Endothelial cell of umbilical vein (primary cell): ENCODE measurements around the gene F2RL2. TPM values are rescaled to one million over a fixed set of nuclear protein-coding genes. Genes with fewer than 3 reads are reported as not detected.

Experiments used
- BruUV-seq: library from RNA; stranded (reverse); fragments of 400-500 nt; replicated peaks from 2 replicates; lab custom pipeline; 2021; lab: Mats Ljungman, UMichigan
- CTCF ChIA-PET: fragments of 300-600, 350-600 bp; sonication (Branson Sonifier 250); formaldehyde crosslinking; loops from one replicate; lab custom pipeline; 2021; ENCODE audit warnings: antibody characterized with exemption, inconsistent platforms; lab: Charles Lee
- POLR2A ChIA-PET: fragments of 300-600, 350-600 bp; sonication (Branson Sonifier 250); formaldehyde crosslinking; loops from one replicate; lab custom pipeline; 2021; ENCODE audit warnings: antibody characterized with exemption, inconsistent platforms; lab: Charles Lee
- DNase-seq: peaks from one replicate; pipeline ENCODE4 v3.0.0-alpha.2; 2011; ENCODE audit warnings: low read depth, low spot score
- FAIRE-seq: peaks from 2 replicates; lab custom pipeline; 2011; peaks lifted over from hg19 to GRCh38; lab: Jason Lieb, UNC
- H2AFZ ChIP-seq: 2 replicates; pipeline ENCODE4 v1.6.0; 2012; ENCODE audit warnings: low read depth, low read length, control low read depth, inconsistent platforms
- H3K27ac ChIP-seq: 2 replicates; pipeline ENCODE4 v1.5.1; 2011; ENCODE audit warnings: low read depth, mild to moderate bottlenecking, control low read depth, low read length, moderate library complexity; ENCODE audit not compliant: insufficient read depth
- H3K27me3 ChIP-seq, 2 experiments: 2 replicates each; pipeline versions ENCODE4 v1.6.0 to v1.6.1; 2011; ENCODE audit warnings: low read length in 2 of 2, mixed read lengths in 1 of 2; ENCODE audit not compliant: control insufficient read depth in 2 of 2, insufficient read depth in 2 of 2
- H3K36me3 ChIP-seq, 2 experiments: 2 replicates in 1 of 2; 3 replicates in 1 of 2; pipeline ENCODE4 v1.5.1; 2011; ENCODE audit warnings: low read length in 2 of 2, mild to moderate bottlenecking in 1 of 2, moderate library complexity in 1 of 2; ENCODE audit not compliant: control insufficient read depth in 2 of 2, insufficient read depth in 2 of 2; ENCODE audit errors: extremely low read depth in 1 of 2
- H3K4me1 ChIP-seq: 3 replicates; pipeline ENCODE4 v1.5.1; 2011; ENCODE audit warnings: mild to moderate bottlenecking, low read length; ENCODE audit not compliant: control insufficient read depth, insufficient read depth; ENCODE audit errors: extremely low read depth
- H3K4me2 ChIP-seq: 2 replicates; pipeline ENCODE4 v1.6.1; 2011; ENCODE audit warnings: low read length, control low read depth, mixed read lengths; ENCODE audit not compliant: insufficient read depth
- H3K4me3 ChIP-seq, 3 experiments: fragments of 200-600 bp in 1 of 3; sonication (generic), shearing (Covaris generic) in 1 of 3; replicated peaks in 1 of 3; 2 replicates each; pipeline ENCODE4 v1.5.1; 2011 to 2016; ENCODE audit warnings: control low read depth in 3 of 3, low read length in 3 of 3, mild to moderate bottlenecking in 2 of 3, inconsistent platforms in 1 of 3, low read depth in 1 of 3, moderate library complexity in 1 of 3; ENCODE audit not compliant: insufficient read depth in 1 of 3
- H3K79me2 ChIP-seq: 2 replicates; pipeline ENCODE4 v1.6.0; 2012; ENCODE audit warnings: low read length, inconsistent platforms; ENCODE audit not compliant: control insufficient read depth, insufficient read depth
- H3K9ac ChIP-seq: replicated peaks from 2 replicates; pipeline ENCODE3; 2011; ENCODE audit warnings: low read length, control low read depth; ENCODE audit not compliant: insufficient read depth; ENCODE audit errors: extremely low read depth
- H3K9me1 ChIP-seq: replicated peaks from 3 replicates; pipeline ENCODE4 v1.6.0; 2011; ENCODE audit warnings: mild to moderate bottlenecking, low read length; ENCODE audit not compliant: control insufficient read depth, insufficient read depth; ENCODE audit errors: extremely low read depth
- H3K9me3 ChIP-seq: replicated peaks from 2 replicates; pipeline ENCODE4 v1.5.1; 2012; ENCODE audit warnings: low read length, inconsistent platforms; ENCODE audit not compliant: control insufficient read depth, insufficient read depth
- H4K20me1 ChIP-seq: replicated peaks from 2 replicates; pipeline ENCODE3; 2011; ENCODE audit warnings: mild to moderate bottlenecking, low read length; ENCODE audit not compliant: control insufficient read depth, insufficient read depth; ENCODE audit errors: extremely low read depth
- EZH2 ChIP-seq: IDR thresholded peaks from 2 replicates; pipeline ENCODE4 v1.6.1; 2012; ENCODE audit warnings: borderline replicate concordance, low read depth, mild to moderate bottlenecking, moderate library complexity, low read length, inconsistent platforms; ENCODE audit not compliant: severe bottlenecking
- GATA2 ChIP-seq: IDR thresholded peaks from 2 replicates; pipeline ENCODE4 v1.7.0; 2011; ENCODE audit warnings: low read depth, mild to moderate bottlenecking, moderate library complexity, mixed read lengths, low read length; ENCODE audit not compliant: insufficient read length, insufficient read depth
- JUN ChIP-seq: IDR thresholded peaks from 2 replicates; pipeline ENCODE4 v1.6.1; 2011; ENCODE audit warnings: borderline replicate concordance, low read depth; ENCODE audit not compliant: insufficient read length, insufficient read depth
- MAX ChIP-seq: IDR thresholded peaks from 2 replicates; pipeline ENCODE4 v1.6.1; 2011; ENCODE audit not compliant: insufficient read depth, insufficient read length
- MYC ChIP-seq: IDR thresholded peaks from one replicate; pipeline ENCODE4 v1.6.1; 2011; ENCODE audit warnings: mild to moderate bottlenecking, low read depth, low read length
- POLR2A ChIP-seq: IDR thresholded peaks from 2 replicates; pipeline ENCODE4 v1.6.1; 2012; ENCODE audit warnings: low read depth, mild to moderate bottlenecking, control low read depth, low read length
- POLR2AphosphoS5 ChIP-seq: IDR thresholded peaks from 2 replicates; pipeline ENCODE4 v1.6.1; 2012; ENCODE audit warnings: low read depth, mild to moderate bottlenecking, control low read depth, low read length, moderate library complexity; ENCODE audit not compliant: insufficient read depth
- dilution Hi-C: fragments of 300-500 bp; cut with MboI; formaldehyde crosslinking; loops from one replicate; pipeline ENCODE4 v1.15.0; 2019; ENCODE audit warnings: low sequenced_read_pairs; ENCODE audit not compliant: extremely low pct_ligation_motif_present
- intact Hi-C: fragments of 100-400 bp; cut with micrococcal nuclease; formaldehyde crosslinking; loops from one replicate; pipeline ENCODE4 v1.10.0; 2022
- polyA plus RNA-seq, 4 experiments: library from polyadenylated mRNA; depleted of rRNA in 3 of 4; stranded (reverse) in 3 of 4; unstranded in 1 of 4; fragments of >200 nt; gene quantifications; 2 replicates each; pipeline versions ENCODE4 v1.2.1 to v1.2.3, GENCODE V29; 2011 to 2012; ENCODE audit warnings: missing spikeins in 1 of 4
- total RNA-seq: library from RNA; stranded (reverse); gene quantifications from 2 replicates; pipeline ENCODE4 v1.2.3, GENCODE V29; 2021
- TF ChIP-seq, protein P1 (sequence below), 2 donors: IDR thresholded peaks; 1 replicate in 1 of 2; 2 replicates in 1 of 2; pipeline ENCODE4 v1.5.1; 2011; ENCODE audit warnings: low read length in 2 of 2, mild to moderate bottlenecking in 2 of 2, moderate library complexity in 2 of 2, control low read depth in 1 of 2, inconsistent platforms in 1 of 2, low read depth in 1 of 2; ENCODE audit not compliant: insufficient read depth in 1 of 2; ENCODE audit errors: extremely low read depth in 1 of 2

Gene F2RL2
- total and polyA plus RNA-seq, 2 donors (not counting 3 experiments of a cell fraction or from before 2014, with no cell fraction given) = 19.8 to 33.3 TPM

DNA sequence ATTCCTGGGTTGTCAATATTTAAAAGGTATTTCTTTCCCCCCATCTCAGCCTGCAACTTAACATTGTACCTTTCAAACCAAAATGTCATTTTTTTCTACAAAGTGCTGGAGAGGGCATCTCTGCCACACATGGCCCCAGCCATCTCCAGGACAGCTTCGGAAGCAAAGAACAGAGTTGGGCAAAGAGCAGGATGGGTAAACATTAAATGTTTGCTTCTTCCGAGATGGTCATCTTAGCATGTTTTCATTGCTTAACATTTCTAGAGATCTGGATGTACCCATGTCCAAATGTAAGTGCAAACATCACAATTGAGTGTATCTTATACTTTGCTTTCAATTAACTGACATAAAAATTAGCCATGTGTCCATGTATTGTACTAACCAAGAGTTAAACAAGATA lies 14.3 kb upstream of the F2RL2 start:
- dilution Hi-C loops (no loop called here), intact Hi-C loops (no loop called here)
- no peaks in the 10 kb centered on the region for H3K79me2 ChIP-seq
- no peak overlapping the region for H3K9ac ChIP-seq
- H3K27ac ChIP-seq = no peak overlapping the region
- H4K20me1 ChIP-seq = no peaks in the 10 kb centered on the region
- H3K4me3 ChIP-seq = no peak overlapping the region
- H3K4me1 ChIP-seq = peaks cover 18% of the 10 kb centered on the region
- H3K27me3 ChIP-seq = no peaks in the 10 kb centered on the region
- H3K9me1 ChIP-seq = no peaks in the 10 kb centered on the region
- no peak for TF ChIP-seq MYC
- no peak for TF ChIP-seq POLR2AphosphoS5
- TF ChIP-seq, protein P1, sequence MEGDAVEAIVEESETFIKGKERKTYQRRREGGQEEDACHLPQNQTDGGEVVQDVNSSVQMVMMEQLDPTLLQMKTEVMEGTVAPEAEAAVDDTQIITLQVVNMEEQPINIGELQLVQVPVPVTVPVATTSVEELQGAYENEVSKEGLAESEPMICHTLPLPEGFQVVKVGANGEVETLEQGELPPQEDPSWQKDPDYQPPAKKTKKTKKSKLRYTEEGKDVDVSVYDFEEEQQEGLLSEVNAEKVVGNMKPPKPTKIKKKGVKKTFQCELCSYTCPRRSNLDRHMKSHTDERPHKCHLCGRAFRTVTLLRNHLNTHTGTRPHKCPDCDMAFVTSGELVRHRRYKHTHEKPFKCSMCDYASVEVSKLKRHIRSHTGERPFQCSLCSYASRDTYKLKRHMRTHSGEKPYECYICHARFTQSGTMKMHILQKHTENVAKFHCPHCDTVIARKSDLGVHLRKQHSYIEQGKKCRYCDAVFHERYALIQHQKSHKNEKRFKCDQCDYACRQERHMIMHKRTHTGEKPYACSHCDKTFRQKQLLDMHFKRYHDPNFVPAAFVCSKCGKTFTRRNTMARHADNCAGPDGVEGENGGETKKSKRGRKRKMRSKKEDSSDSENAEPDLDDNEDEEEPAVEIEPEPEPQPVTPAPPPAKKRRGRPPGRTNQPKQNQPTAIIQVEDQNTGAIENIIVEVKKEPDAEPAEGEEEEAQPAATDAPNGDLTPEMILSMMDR (IDR thresholded peaks at IDR 0.05; ENCODE audit: extremely low read depth in 1 of 2, insufficient read depth in 1 of 2, low read depth in 1 of 2, low read length in 2 of 2) = no peak
- no peak for TF ChIP-seq JUN
- no peak for TF ChIP-seq EZH2
- TF ChIP-seq POLR2A = no peak
- no peak for TF ChIP-seq MAX
- no peak for TF ChIP-seq GATA2
- H3K4me2 ChIP-seq = no peak overlapping the region
- no peaks in the 10 kb centered on the region for H3K36me3 ChIP-seq
- no peak for FAIRE-seq
- CTCF ChIA-PET = interaction anchor here (1.0 to 1.8 kb wide), 3 partner anchors 36 to 137 kb away, joined by 3 to 19 read pairs (median 7); no protein-coding TSS in a partner anchor
- no peak for DNase-seq
- BruUV-seq = no TSS peak
- H2AFZ ChIP-seq = no peak overlapping the region
- no peaks in the 10 kb centered on the region for H3K9me3 ChIP-seq
- POLR2A ChIA-PET = no interaction called here
